ENCODE measurements around the gene UCN2. TPM values are rescaled to one million over a fixed set of nuclear protein-coding genes. Genes with fewer than 3 reads are reported as not detected.

Gene UCN2
- total and polyA plus RNA-seq, 9 of the 15 experiments (the other 6 are each of a cell fraction or from before 2014, with no cell fraction given), result 0.08 to 0.11 TPM; not detected in 7

GRCh38 chr3:48556796-48557626 is 6.6 kb downstream of the UCN2 start, which contains the start of gene PFKFB4 (continued):
- TF ChIP-seq GABPA (tag; conservative IDR thresholded peaks at IDR 0.05; ENCODE audit: low read depth) (no peak; the same call in 1 of the 2 replicates), SAFB (IDR thresholded peaks at IDR 0.05; ENCODE audit: borderline replicate concordance, low read depth, low read length) (peak; percentile 39; the same call in 1 of the 2 replicates), POLR2B (IDR thresholded peaks at IDR 0.05; ENCODE audit: low read depth, partially characterized antibody) (peak; percentile 49), RBFOX2 (IDR thresholded peaks at IDR 0.05; ENCODE audit: low read depth, low read length) (peak; percentile 78), MAX (CRISPR knock-in tag; IDR thresholded peaks at IDR 0.05) (peak; percentile 99), MEF2A (IDR thresholded peaks at IDR 0.05; ENCODE audit: control insufficient read depth, low read depth, low read length) (no peak), CREBBP (IDR thresholded peaks at IDR 0.05; ENCODE audit: low read depth, low read length) (no peak), EP300 (IDR thresholded peaks at IDR 0.05; ENCODE audit: low read length) (no peak), MYC (IDR thresholded peaks at IDR 0.05; ENCODE audit: low read depth, low read length) (peak; percentile 3; the same call in 1 of the 2 replicates), MYC (CRISPR knock-in tag; IDR thresholded peaks at IDR 0.05; ENCODE audit: borderline replicate concordance, low read depth) (no peak), TOE1 (IDR thresholded peaks at IDR 0.05; ENCODE audit: borderline replicate concordance) (no peak), TOE1 (CRISPR knock-in tag; IDR thresholded peaks at IDR 0.05; ENCODE audit: borderline replicate concordance, low read depth) (no peak), TAF1 (IDR thresholded peaks at IDR 0.05; ENCODE audit: control insufficient read depth, extremely low read depth, insufficient read depth, low read length, severe bottlenecking) (peak; percentile 31), BRF1 (IDR thresholded peaks at IDR 0.05; ENCODE audit: borderline replicate concordance, extremely low read depth, insufficient read length) (no peak), CREB3L1 (IDR thresholded peaks at IDR 0.05; ENCODE audit: borderline replicate concordance, low read depth) (0 out of 2 replicates have a peak, but pooled peaks have one; percentile 19), DEAF1 (CRISPR knock-in tag; IDR thresholded peaks at IDR 0.05) (no peak), ZBTB1 (CRISPR knock-in tag; IDR thresholded peaks at IDR 0.05; ENCODE audit: borderline replicate concordance, low read depth) (no peak), ZNF133 (CRISPR knock-in tag; IDR thresholded peaks at IDR 0.05) (no peak), TCF7 (IDR thresholded peaks at IDR 0.05; ENCODE audit: borderline replicate concordance) (no peak), TARDBP (IDR thresholded peaks at IDR 0.05) (no peak; the same call in 1 of the 2 replicates), ZNF766 (CRISPR knock-in tag; conservative IDR thresholded peaks at IDR 0.05) (0 out of 2 replicates have a peak, but pooled peaks have one; percentile 4), MEIS2 (IDR thresholded peaks at IDR 0.05; ENCODE audit: partially characterized antibody) (peak; percentile 94), CCNT2 (IDR thresholded peaks at IDR 0.05; ENCODE audit: borderline replicate concordance, extremely low read depth, insufficient read length, low read depth, low read length) (peak; percentile 53)

Measured in K562 (cell line).